Endodermal cell (in vitro differentiated cells): Measurements from ENCODE around the gene SEC23B. TPM values are rescaled to one million over a fixed set of nuclear protein-coding genes. Genes with fewer than 3 reads are reported as not detected.

ENCODE experiments used
- DNase-seq: peaks from one replicate; pipeline ENCODE4 v3.0.0-alpha.2; 2017
- H3K27ac ChIP-seq: 2 replicates; pipeline ENCODE4 v1.5.1; 2013; ENCODE audit warnings: mild to moderate bottlenecking, low read depth, low read length, moderate library complexity
- H3K27me3 ChIP-seq: 2 replicates; pipeline ENCODE4 v1.6.1; 2013; ENCODE audit warnings: mild to moderate bottlenecking, low read length, moderate library complexity; ENCODE audit not compliant: insufficient read depth, control insufficient read depth, poor library complexity, severe bottlenecking
- H3K36me3 ChIP-seq: 2 replicates; pipeline ENCODE4 v1.7.0; 2013; ENCODE audit warnings: mild to moderate bottlenecking, low read length, moderate library complexity; ENCODE audit not compliant: control insufficient read depth, insufficient read depth
- H3K4me1 ChIP-seq: one replicate; pipeline ENCODE4 v1.7.0; 2013; ENCODE audit warnings: low read length; ENCODE audit not compliant: control insufficient read depth, insufficient read depth
- H3K4me3 ChIP-seq: 2 replicates; pipeline ENCODE4 v1.5.1; 2013; ENCODE audit warnings: mild to moderate bottlenecking, low read length, moderate library complexity
- H3K9ac ChIP-seq: 2 replicates; pipeline ENCODE4 v1.6.1; 2013; ENCODE audit warnings: mild to moderate bottlenecking, low read length, moderate library complexity; ENCODE audit not compliant: poor library complexity, severe bottlenecking; ENCODE audit errors: extremely low read depth
- H3K9me3 ChIP-seq: 2 replicates; pipeline ENCODE4 v1.6.1; 2013; ENCODE audit warnings: mild to moderate bottlenecking, low read length, moderate library complexity; ENCODE audit not compliant: control insufficient read depth
- H3K27ac Mint-ChIP-seq: 2 replicates; pipeline ENCODE4 v1.8.0; 2020; ENCODE audit warnings: mixed read lengths
- H3K27me3 Mint-ChIP-seq: 2 replicates; pipeline ENCODE4 v1.8.0; 2021; ENCODE audit warnings: mild to moderate bottlenecking, mixed read lengths; ENCODE audit not compliant: insufficient read depth
- H3K36me3 Mint-ChIP-seq: 2 replicates; pipeline ENCODE4 v1.8.0; 2020; ENCODE audit warnings: low read depth, mixed read lengths
- H3K4me1 Mint-ChIP-seq: 2 replicates; pipeline ENCODE4 v1.8.0; 2020; ENCODE audit warnings: mixed read lengths
- H3K4me3 Mint-ChIP-seq: 2 replicates; pipeline ENCODE4 v1.8.0; 2020; ENCODE audit warnings: mild to moderate bottlenecking, moderate library complexity, mixed read lengths
- H3K9me3 Mint-ChIP-seq: 2 replicates; pipeline ENCODE4 v1.8.0; 2020; ENCODE audit warnings: mild to moderate bottlenecking, mixed read lengths
- CTCF ChIP-seq: fragments of 200-600 bp; sonication (generic); conservative IDR thresholded peaks from 2 replicates; pipeline ENCODE4 v1.5.0; 2021; ENCODE audit warnings: antibody characterized with exemption, mild to moderate bottlenecking
- WGBS, 2 experiments: methylation state at CpG; one replicate each; pipeline versions ENCODE4 v1.1.5 to v1.1.7; 2013; ENCODE audit warnings: missing lambda C conversion rate in 2 of 2, mixed read lengths in 1 of 2; ENCODE audit not compliant: insufficient coverage in 1 of 2, insufficient read length in 1 of 2; 5-methylcytosine and 5-hydroxymethylcytosine counted together
- total RNA-seq, 2 donors: library from RNA; stranded (reverse); fragmentation: NEBNext Ultra II Directional in 1 of 2; extraction: Animal tissue kit (Norgen Biotek cat#: 25700) in 1 of 2; gene quantifications; 2 replicates in 1 of 2; 3 replicates in 1 of 2; pipeline ENCODE4 v1.2.1, GENCODE V29; 2021

Gene SEC23B
- total RNA-seq, 2 donors from 2014 or later: 65.0 to 73.5 TPM

- H3K4me3 ChIP-seq: no peak overlapping the region
- H3K9me3 Mint-ChIP-seq: no peaks in the 10 kb centered on the region
- H3K27ac Mint-ChIP-seq: no peak overlapping the region
- H3K27me3 Mint-ChIP-seq: no peaks in the 10 kb centered on the region
- peaks cover 90% of the 10 kb centered on the region for H3K36me3 ChIP-seq
- H3K4me1 ChIP-seq: no peaks in the 10 kb centered on the region
- H3K4me1 Mint-ChIP-seq: no peaks in the 10 kb centered on the region
- no peaks in the 10 kb centered on the region for H3K27me3 ChIP-seq
- WGBS, 2 experiments: 94 to 100% methylated on average over 1 of the region's 1 CpG
- H3K4me3 Mint-ChIP-seq: no peak overlapping the region
- peaks cover 62% of the 10 kb centered on the region for H3K36me3 Mint-ChIP-seq
- H3K27ac ChIP-seq: no peak overlapping the region
- DNase-seq: no peak
- TF ChIP-seq CTCF: no peak
- H3K9me3 ChIP-seq: no peaks in the 10 kb centered on the region
- H3K9ac ChIP-seq: no peak overlapping the region
These were observed 37.8 kb downstream of the SEC23B start for GRCh38 chr20:18545566-18545965.

- Mint-ChIP-seq H3K4me3 (no peak overlapping the region), H3K4me1 (no peaks in the 10 kb centered on the region), H3K9me3 (no peaks in the 10 kb centered on the region), H3K27ac (no peak overlapping the region), H3K27me3 (no peaks in the 10 kb centered on the region), H3K36me3 (peaks cover 61% of the 10 kb centered on the region)
- TF ChIP-seq CTCF: no peak
- WGBS, 2 experiments: 96% methylated on average over 3 of the region's 3 CpGs
- Histone ChIP-seq H3K4me3 (no peak overlapping the region), H3K27ac (no peak overlapping the region), H3K9ac (no peak overlapping the region), H3K4me1 (no peaks in the 10 kb centered on the region), H3K27me3 (no peaks in the 10 kb centered on the region), H3K36me3 (peaks cover 80% of the 10 kb centered on the region), H3K9me3 (no peaks in the 10 kb centered on the region)
- no peak for DNase-seq
These were observed 40.7 kb downstream of the SEC23B start for GRCh38 chr20:18548465-18548864.

GRCh38 chr20:18553746-18554145 is 46.0 kb downstream of the SEC23B start:
- Histone ChIP-seq H3K36me3 (peaks cover 77% of the 10 kb centered on the region), H3K4me1 (no peaks in the 10 kb centered on the region), H3K27me3 (no peaks in the 10 kb centered on the region), H3K9me3 (peaks cover 12% of the 10 kb centered on the region), H3K9ac (no peak overlapping the region), H3K4me3 (no peak overlapping the region), H3K27ac (no peak overlapping the region)
- Mint-ChIP-seq H3K4me1 (no peaks in the 10 kb centered on the region), H3K9me3 (peaks cover 11% of the 10 kb centered on the region), H3K27me3 (no peaks in the 10 kb centered on the region), H3K4me3 (no peak overlapping the region), H3K36me3 (peaks cover 71% of the 10 kb centered on the region), H3K27ac (no peak overlapping the region)
- DNase-seq: no peak
- WGBS, 2 experiments: 94 to 98% methylated on average over 5 to 8 of the region's 8 CpGs
- no peak for TF ChIP-seq CTCF
